HG03139 (cell line): ENCODE data around the gene MAP3K20.
"Not testable (repeated sequence)": the region's sequence is repeated elsewhere in the genome, so short reads cannot be mapped to it uniquely, and the experiment has no call there.

Source experiments
- ATAC-seq: cut with Tn5 transposase; IDR thresholded peaks from one replicate; pipeline ENCODE4 v1.9.1; 2021; ENCODE audit not compliant: unreplicated experiment

The MAP3K20 gene

GRCh38 chr2:173086518-173087213 is 11.0 kb downstream of the MAP3K20 start:
- ATAC-seq: no peak

GRCh38 chr2:173087214-173087581 is 11.6 kb downstream of the MAP3K20 start:
- ATAC-seq: no peak

GRCh38 chr2:173087793-173088496 is 12.3 kb downstream of the MAP3K20 start:
- no peak for ATAC-seq

- no peak for ATAC-seq
These were observed 14.7 kb downstream of the MAP3K20 start for GRCh38 chr2:173090276-173090877.

- ATAC-seq: no peak
These were observed 15.5 kb downstream of the MAP3K20 start for GRCh38 chr2:173090973-173091660.

GRCh38 chr2:173091910-173092309 is 16.3 kb downstream of the MAP3K20 start:
- ATAC-seq: no peak

GRCh38 chr2:173092844-173093402 is 17.3 kb downstream of the MAP3K20 start:
- no peak for ATAC-seq

- ATAC-seq: not testable (repeated sequence)
These were observed 18.0 kb downstream of the MAP3K20 start for GRCh38 chr2:173093617-173094016.

GRCh38 chr2:173094731-173095130 is 19.1 kb downstream of the MAP3K20 start:
- no peak for ATAC-seq

GRCh38 chr2:173095356-173095755 is 19.7 kb downstream of the MAP3K20 start:
- ATAC-seq: no peak

GRCh38 chr2:173099271-173099670 is 23.6 kb downstream of the MAP3K20 start:
- ATAC-seq: no peak

GRCh38 chr2:173099804-173100203 is 24.2 kb downstream of the MAP3K20 start:
- ATAC-seq: no peak

GRCh38 chr2:173101687-173102086 is 26.0 kb downstream of the MAP3K20 start:
- no peak for ATAC-seq

- no peak for ATAC-seq
These were observed 28.5 kb downstream of the MAP3K20 start for GRCh38 chr2:173104156-173104555.

- no peak for ATAC-seq
These were observed 31.4 kb downstream of the MAP3K20 start for GRCh38 chr2:173106959-173107628.

GRCh38 chr2:173107629-173108022 is 32.0 kb downstream of the MAP3K20 start:
- no peak for ATAC-seq

- ATAC-seq: no peak
These were observed 33.9 kb downstream of the MAP3K20 start for GRCh38 chr2:173109253-173110188.

- ATAC-seq: no peak
These were observed 42.0 kb downstream of the MAP3K20 start for GRCh38 chr2:173117678-173118077.

GRCh38 chr2:173118395-173118794 is 42.7 kb downstream of the MAP3K20 start:
- no peak for ATAC-seq
